GM23248 (cell line): ENCODE measurements around the gene SEM1. TPM values are rescaled to one million over a fixed set of nuclear protein-coding genes. Genes with fewer than 3 reads are reported as not detected.

ENCODE experiments used
- DNase-seq: peaks from one replicate; pipeline ENCODE4 v3.0.0-alpha.2; 2015
- H2AFZ ChIP-seq: fragments of 200-600 bp; sonication (generic); 2 replicates; pipeline ENCODE4 v1.6.1; 2016; ENCODE audit warnings: antibody characterized with exemption
- H3F3A ChIP-seq: fragments of 200-600 bp; sonication (generic); 2 replicates; pipeline ENCODE4 v1.6.1; 2016; ENCODE audit warnings: mild to moderate bottlenecking, antibody characterized with exemption, mixed run types; ENCODE audit not compliant: insufficient read depth
- H3K27ac ChIP-seq: fragments of 200-600 bp; sonication (generic); 2 replicates; pipeline ENCODE4 v1.5.1; 2016; ENCODE audit warnings: mild to moderate bottlenecking
- H3K27me3 ChIP-seq: fragments of 200-600 bp; sonication (generic); replicated peaks from 2 replicates; pipeline ENCODE4 v1.6.1; 2016; ENCODE audit warnings: mild to moderate bottlenecking; ENCODE audit not compliant: insufficient read depth
- H3K36me3 ChIP-seq: fragments of 200-600 bp; sonication (generic); 2 replicates; pipeline ENCODE4 v1.6.1; 2016; ENCODE audit warnings: low read depth, mild to moderate bottlenecking
- H3K4me1 ChIP-seq: fragments of 200-600 bp; sonication (generic); 2 replicates; pipeline ENCODE4 v1.6.1; 2016; ENCODE audit warnings: mild to moderate bottlenecking; ENCODE audit not compliant: insufficient read depth
- H3K4me2 ChIP-seq: fragments of 200-600 bp; sonication (generic); one replicate; pipeline ENCODE4 v1.6.1; 2016; ENCODE audit warnings: mild to moderate bottlenecking; ENCODE audit not compliant: unreplicated experiment
- H3K4me3 ChIP-seq: fragments of 200-600 bp; sonication (generic); 2 replicates; pipeline ENCODE4 v1.5.1; 2016; ENCODE audit warnings: mild to moderate bottlenecking
- H3K79me2 ChIP-seq: fragments of 200-600 bp; sonication (generic); 2 replicates; pipeline ENCODE4 v1.6.1; 2016; ENCODE audit warnings: mild to moderate bottlenecking; ENCODE audit not compliant: insufficient read depth
- H3K9ac ChIP-seq: fragments of 200-600 bp; sonication (generic); 2 replicates; pipeline ENCODE4 v1.6.1; 2016; ENCODE audit warnings: mild to moderate bottlenecking
- H3K9me2 ChIP-seq: fragments of 200-600 bp; sonication (generic); 2 replicates; pipeline ENCODE4 v1.6.1; 2016; ENCODE audit warnings: mixed run types, mild to moderate bottlenecking, moderate library complexity; ENCODE audit not compliant: insufficient read depth
- H3K9me3 ChIP-seq: fragments of 200-600 bp; sonication (generic); one replicate; pipeline ENCODE4 v1.6.1; 2017; ENCODE audit warnings: low read depth
- H4K20me1 ChIP-seq: fragments of 200-600 bp; sonication (generic); 2 replicates; pipeline ENCODE4 v1.6.0; 2016; ENCODE audit not compliant: insufficient read depth
- EZH2 ChIP-seq: fragments of 200-600 bp; sonication (generic); IDR thresholded peaks from 2 replicates; pipeline ENCODE4 v1.6.1; 2018; ENCODE audit warnings: antibody characterized with exemption, mild to moderate bottlenecking; ENCODE audit not compliant: insufficient read depth, poor library complexity, severe bottlenecking
- EZH2phosphoT487 ChIP-seq: fragments of 200-600 bp; sonication (generic); IDR thresholded peaks from 2 replicates; pipeline ENCODE4 v1.6.1; 2018; ENCODE audit warnings: antibody characterized with exemption, moderate library complexity, mild to moderate bottlenecking, low read depth; ENCODE audit not compliant: insufficient read depth
- WGBS, 2 experiments: methylation state at CpG; one replicate each; pipeline ENCODE4 v1.1.6; 2015 to 2017; ENCODE audit warnings: low lambda C conversion rate in 2 of 2, low coverage in 1 of 2; ENCODE audit errors: missing lambda C conversion rate in 2 of 2; 5-methylcytosine and 5-hydroxymethylcytosine counted together
- in situ Hi-C: fragments of 300-500 bp; cut with MboI; formaldehyde crosslinking; loops from 2 replicates; pipeline ENCODE4 v1.15.0; 2020
- polyA plus RNA-seq: library from polyadenylated mRNA; unstranded; fragments of >200 nt; fragmentation: Nextera tagmentation; extraction: Ambion mirVana; gene quantifications from 2 replicates; pipeline ENCODE4 v1.2.1, GENCODE V29; 2016
- total RNA-seq: library from RNA; depleted of rRNA; stranded (reverse); fragments of >200 nt; shearing (Covaris generic); gene quantifications from 2 replicates; pipeline ENCODE4 v1.2.3, GENCODE V29; 2014

The SEM1 gene
- total and polyA plus RNA-seq, 2 experiments from 2014 or later = 16.8 to 270 TPM

DNA sequence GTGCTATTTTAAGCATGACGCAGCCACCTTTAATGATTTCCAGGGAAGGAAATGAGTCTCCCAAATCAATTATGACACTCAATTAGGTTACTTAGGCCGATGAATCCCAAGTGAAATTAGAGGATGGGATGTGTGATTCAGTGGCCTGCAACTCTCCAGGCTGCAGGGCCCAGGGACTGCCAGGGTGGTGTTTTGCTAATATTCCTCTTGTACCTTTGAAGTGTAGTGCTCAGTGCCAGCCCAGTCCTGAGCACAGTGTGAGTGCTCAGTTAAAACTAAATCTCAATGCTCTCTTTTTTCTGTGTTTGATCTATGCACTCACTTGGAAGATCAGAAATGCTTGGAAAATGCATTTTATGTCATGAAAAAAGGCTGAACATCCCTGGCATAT is 51.6 kb downstream of the SEM1 start:
- H3K9ac ChIP-seq = no peak overlapping the region
- TF ChIP-seq EZH2phosphoT487 = no peak
- no peaks in the 10 kb centered on the region for H3K9me2 ChIP-seq
- no peaks in the 10 kb centered on the region for H3K36me3 ChIP-seq
- no peaks in the 10 kb centered on the region for H3K4me1 ChIP-seq
- H3K79me2 ChIP-seq = no peaks in the 10 kb centered on the region
- in situ Hi-C loops = no loop called here
- no peak overlapping the region for H3K27ac ChIP-seq
- no peak overlapping the region for H3K4me2 ChIP-seq
- no peaks in the 10 kb centered on the region for H3K9me3 ChIP-seq
- H4K20me1 ChIP-seq = no peaks in the 10 kb centered on the region
- H3K27me3 ChIP-seq = no peaks in the 10 kb centered on the region
- no peak overlapping the region for H3K4me3 ChIP-seq
- H3F3A ChIP-seq = no peaks in the 10 kb centered on the region
- WGBS, 2 experiments = 79 to 83% methylated on average over 2 of the region's 2 CpGs
- no peak overlapping the region for H2AFZ ChIP-seq
- no peak for DNase-seq

DNA sequence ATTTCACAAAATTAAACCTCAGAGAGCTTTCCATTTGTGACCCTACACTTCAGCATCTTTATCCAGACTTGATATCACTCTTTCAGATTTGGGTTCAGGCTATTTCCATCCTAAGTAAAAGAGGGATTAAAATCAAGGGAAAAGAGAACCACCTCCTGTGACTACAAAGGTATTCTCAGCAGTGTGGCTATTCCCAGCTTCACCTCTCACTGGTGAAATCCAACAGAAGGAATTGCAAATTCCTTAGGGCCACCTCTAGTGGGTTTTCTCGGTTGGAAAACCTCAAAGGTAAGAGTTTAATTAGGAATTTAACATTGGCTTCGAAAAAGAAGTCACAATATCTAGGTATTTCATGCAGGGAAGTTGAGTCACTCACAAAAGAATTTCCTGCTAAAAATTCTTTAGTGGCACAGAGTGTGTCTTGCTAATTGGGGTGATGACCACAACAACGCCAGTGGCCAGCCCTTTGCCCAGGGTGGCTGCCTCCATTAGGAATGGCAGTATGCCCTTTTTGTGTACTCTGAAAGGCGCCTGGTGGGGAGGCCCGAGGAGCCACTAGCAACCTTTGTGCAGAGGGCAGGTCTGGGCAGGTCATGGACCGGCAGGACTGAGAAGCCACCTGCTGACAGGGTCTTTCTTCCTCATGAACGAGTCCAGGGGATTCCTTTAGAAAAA is 52.2 kb downstream of the SEM1 start:
- in situ Hi-C loops = no loop called here
- H3K4me1 ChIP-seq = no peaks in the 10 kb centered on the region
- no peak overlapping the region for H3K4me3 ChIP-seq
- no peak overlapping the region for H2AFZ ChIP-seq
- WGBS, 2 experiments = 54 to 70% methylated on average over 7 of the region's 7 CpGs
- TF ChIP-seq EZH2phosphoT487 = no peak
- no peak for TF ChIP-seq EZH2
- H3K9me2 ChIP-seq = no peaks in the 10 kb centered on the region
- H3K9me3 ChIP-seq = no peaks in the 10 kb centered on the region
- no peak overlapping the region for H3K27ac ChIP-seq
- no peaks in the 10 kb centered on the region for H3F3A ChIP-seq
- no peak overlapping the region for H3K4me2 ChIP-seq
- no peak for DNase-seq
- H3K9ac ChIP-seq = no peak overlapping the region
- no peaks in the 10 kb centered on the region for H4K20me1 ChIP-seq
- no peaks in the 10 kb centered on the region for H3K79me2 ChIP-seq
- no peaks in the 10 kb centered on the region for H3K36me3 ChIP-seq
- H3K27me3 ChIP-seq = no peaks in the 10 kb centered on the region

GRCh38 chr7:96655956-96656355 is 53.7 kb downstream of the SEM1 start:
- in situ Hi-C loops = no loop called here
- H3K4me3 ChIP-seq = no peak overlapping the region
- H4K20me1 ChIP-seq = no peaks in the 10 kb centered on the region
- no peak overlapping the region for H2AFZ ChIP-seq
- no peak overlapping the region for H3K4me2 ChIP-seq
- no peak for DNase-seq
- 44 to 59% methylated on average over 2 of the region's 2 CpGs for WGBS, 2 experiments
- TF ChIP-seq EZH2 (no peak), EZH2phosphoT487 (no peak)
- no peaks in the 10 kb centered on the region for H3K9me3 ChIP-seq
- H3K4me1 ChIP-seq = no peaks in the 10 kb centered on the region
- H3K79me2 ChIP-seq = no peaks in the 10 kb centered on the region
- no peaks in the 10 kb centered on the region for H3K36me3 ChIP-seq
- H3K9me2 ChIP-seq = no peaks in the 10 kb centered on the region
- no peaks in the 10 kb centered on the region for H3F3A ChIP-seq
- no peak overlapping the region for H3K9ac ChIP-seq
- no peak overlapping the region for H3K27ac ChIP-seq
- H3K27me3 ChIP-seq = no peaks in the 10 kb centered on the region

DNA sequence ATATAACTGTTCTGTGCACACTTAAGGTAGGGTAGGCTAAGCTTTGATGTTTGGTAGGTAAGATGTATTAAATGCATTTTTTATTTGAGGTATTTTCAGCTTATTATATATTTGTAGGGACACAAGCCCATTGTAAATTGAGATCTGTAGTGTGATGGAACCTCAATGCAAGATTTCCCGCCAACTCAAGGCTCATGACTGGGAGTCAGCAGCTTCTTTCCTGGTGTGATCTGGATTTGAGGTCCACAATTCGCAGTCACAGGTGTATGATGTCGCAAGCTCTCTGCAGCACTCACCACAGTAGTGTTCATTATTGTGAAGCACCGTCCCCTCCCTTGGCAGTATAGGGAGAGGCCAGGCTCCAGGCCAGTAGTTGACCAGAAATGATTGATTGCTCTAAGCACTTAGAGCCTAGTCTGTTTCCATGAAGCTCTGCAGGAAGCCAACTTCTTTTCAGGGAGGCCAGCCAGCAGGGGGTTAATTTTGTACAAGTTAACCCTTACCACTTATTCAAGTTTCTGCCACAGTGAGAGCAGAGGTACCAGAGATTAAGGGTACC is 54.9 kb downstream of the SEM1 start:
- no peaks in the 10 kb centered on the region for H3K36me3 ChIP-seq
- no peaks in the 10 kb centered on the region for H3K27me3 ChIP-seq
- H3F3A ChIP-seq = no peaks in the 10 kb centered on the region
- H3K27ac ChIP-seq = no peak overlapping the region
- no peaks in the 10 kb centered on the region for H3K4me1 ChIP-seq
- in situ Hi-C loops = no loop called here
- no peaks in the 10 kb centered on the region for H4K20me1 ChIP-seq
- WGBS, 2 experiments = 91 to 92% methylated on average over 4 of the region's 4 CpGs
- H3K4me2 ChIP-seq = no peak overlapping the region
- no peaks in the 10 kb centered on the region for H3K9me2 ChIP-seq
- no peaks in the 10 kb centered on the region for H3K79me2 ChIP-seq
- H3K9ac ChIP-seq = no peak overlapping the region
- no peak overlapping the region for H3K4me3 ChIP-seq
- no peak for TF ChIP-seq EZH2phosphoT487
- no peak for TF ChIP-seq EZH2
- no peaks in the 10 kb centered on the region for H3K9me3 ChIP-seq
- no peak for DNase-seq
- H2AFZ ChIP-seq = no peak overlapping the region
